ENCODE measurements around the gene CHRM3. TPM values are rescaled to one million over a fixed set of nuclear protein-coding genes. Genes with fewer than 3 reads are reported as not detected.

CHRM3 gene
- 1.3 TPM for polyA plus RNA-seq (2012; ENCODE audit: insufficient read depth, insufficient read length, low read depth)

DNA sequence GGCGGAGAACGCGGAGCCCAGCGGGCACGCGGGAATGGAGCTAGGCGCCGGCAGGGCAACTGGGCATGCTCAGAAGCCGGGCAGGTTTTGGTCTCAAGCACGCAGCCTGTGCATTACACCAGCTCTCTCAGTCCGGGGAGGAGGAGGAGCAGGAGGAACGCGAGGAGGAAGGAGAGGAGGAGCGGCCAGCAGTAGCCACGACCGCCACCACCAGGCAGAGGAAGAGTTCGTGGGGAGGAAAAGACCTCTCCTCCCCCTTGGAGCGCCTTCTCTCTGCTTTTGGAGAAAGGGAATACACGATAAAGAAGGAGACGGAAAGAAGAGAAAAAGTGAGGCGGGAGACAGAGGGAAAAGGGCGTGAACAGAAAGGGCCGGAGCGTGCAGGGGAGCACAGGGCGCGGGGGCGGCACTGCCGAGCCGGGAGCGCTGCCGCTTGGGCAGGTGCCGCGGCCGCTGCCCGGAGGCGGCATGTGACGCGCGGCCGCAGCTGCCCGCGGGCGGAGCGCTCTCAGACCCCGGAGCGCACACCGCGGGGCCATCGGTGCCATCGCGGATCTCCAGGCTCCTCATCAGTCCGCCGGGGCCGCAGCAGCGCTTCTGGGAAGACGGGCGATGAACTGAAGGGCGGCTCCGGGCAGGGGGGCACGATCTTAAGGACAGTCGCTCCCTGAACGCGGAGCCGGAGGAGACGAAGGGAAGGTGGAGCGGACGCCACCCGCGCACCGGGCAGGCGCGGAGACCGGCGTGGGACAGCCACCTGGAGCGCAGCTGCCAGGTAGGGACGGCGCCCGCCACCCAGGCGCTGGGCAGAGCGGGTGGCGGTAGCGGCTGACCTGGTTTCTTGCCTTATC lies at the start of gene CHRM3:
CHRM3 (plus strand) TSS at position 116 of the 851 bp plus-strand sequence. CDS start 520,884 bp downstream, outside the sequence.
- Histone ChIP-seq H3K27me3 (peaks cover 17% of the 10 kb centered on the region), H3K9me3 (no peaks in the 10 kb centered on the region), H3K36me3 (no peaks in the 10 kb centered on the region), H3K4me3 (ENCODE audit: low read depth, low read length) (peak within 1 kb of the TSS; percentile 89), H3K4me1 (no peaks in the 10 kb centered on the region; the same call in 1 of the 2 replicates)
- TF ChIP-seq, protein P1, sequence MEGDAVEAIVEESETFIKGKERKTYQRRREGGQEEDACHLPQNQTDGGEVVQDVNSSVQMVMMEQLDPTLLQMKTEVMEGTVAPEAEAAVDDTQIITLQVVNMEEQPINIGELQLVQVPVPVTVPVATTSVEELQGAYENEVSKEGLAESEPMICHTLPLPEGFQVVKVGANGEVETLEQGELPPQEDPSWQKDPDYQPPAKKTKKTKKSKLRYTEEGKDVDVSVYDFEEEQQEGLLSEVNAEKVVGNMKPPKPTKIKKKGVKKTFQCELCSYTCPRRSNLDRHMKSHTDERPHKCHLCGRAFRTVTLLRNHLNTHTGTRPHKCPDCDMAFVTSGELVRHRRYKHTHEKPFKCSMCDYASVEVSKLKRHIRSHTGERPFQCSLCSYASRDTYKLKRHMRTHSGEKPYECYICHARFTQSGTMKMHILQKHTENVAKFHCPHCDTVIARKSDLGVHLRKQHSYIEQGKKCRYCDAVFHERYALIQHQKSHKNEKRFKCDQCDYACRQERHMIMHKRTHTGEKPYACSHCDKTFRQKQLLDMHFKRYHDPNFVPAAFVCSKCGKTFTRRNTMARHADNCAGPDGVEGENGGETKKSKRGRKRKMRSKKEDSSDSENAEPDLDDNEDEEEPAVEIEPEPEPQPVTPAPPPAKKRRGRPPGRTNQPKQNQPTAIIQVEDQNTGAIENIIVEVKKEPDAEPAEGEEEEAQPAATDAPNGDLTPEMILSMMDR (IDR thresholded peaks at IDR 0.05; ENCODE audit: low read depth, low read length): peak; percentile 59
- peak; percentile 83 for DNase-seq

DNA sequence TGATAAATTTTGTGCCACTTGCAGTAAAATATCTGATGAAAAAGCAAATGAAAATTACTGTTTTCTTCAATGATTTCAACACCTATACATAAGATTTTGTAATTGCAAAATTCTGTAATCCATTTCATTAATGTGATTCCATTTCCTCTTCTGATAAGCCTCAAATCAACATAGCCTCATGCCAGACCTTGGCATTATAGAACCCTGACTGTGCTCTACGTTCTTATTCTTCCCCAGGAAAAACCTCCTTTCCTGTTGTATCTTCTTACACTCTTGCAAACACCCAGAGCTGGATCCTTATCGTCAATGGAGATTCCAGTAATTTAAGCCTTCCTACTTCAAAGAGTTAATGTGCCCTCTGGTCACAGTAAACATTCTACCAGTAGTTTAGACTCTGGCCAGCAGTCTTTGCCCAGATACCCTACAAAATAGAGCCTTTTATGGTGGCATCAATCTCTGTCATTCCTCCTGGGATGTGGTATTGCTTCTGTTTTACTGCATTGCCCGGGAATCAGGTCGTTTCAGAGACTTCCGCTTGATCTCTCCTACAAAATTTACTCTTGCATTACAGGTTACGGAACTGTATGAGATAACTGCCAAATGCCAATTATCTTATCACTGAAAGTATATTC lies 48.5 kb upstream of the CHRM3 start:
- H3K36me3 ChIP-seq: no peaks in the 10 kb centered on the region
- no peak overlapping the region for H3K4me3 ChIP-seq (ENCODE audit: low read depth, low read length)

DNA sequence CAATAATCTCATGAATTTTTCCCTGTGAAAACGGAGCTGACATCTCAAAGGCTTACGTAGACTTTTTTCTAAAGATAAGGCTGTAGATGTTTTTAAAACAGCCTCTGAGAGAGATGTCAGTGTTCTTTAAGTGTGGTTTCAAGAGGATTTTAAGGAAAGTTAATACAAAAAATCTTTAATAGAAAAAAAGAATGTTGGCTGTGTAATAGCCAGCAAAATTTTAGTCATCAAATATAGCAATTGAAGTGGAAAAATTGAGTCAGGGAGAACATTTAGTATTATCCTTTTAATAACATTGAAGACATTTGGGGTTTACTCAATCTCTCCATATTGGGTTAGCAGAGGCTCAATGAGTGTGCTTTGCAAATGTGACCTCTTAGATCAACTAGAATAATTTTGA lies 38.6 kb upstream of the CHRM3 start:
- DNase-seq: no peak
- Histone ChIP-seq H3K9me3 (no peaks in the 10 kb centered on the region), H3K36me3 (no peaks in the 10 kb centered on the region), H3K4me1 (no peaks in the 10 kb centered on the region), H3K4me3 (ENCODE audit: low read depth, low read length) (no peak overlapping the region), H3K27me3 (no peaks in the 10 kb centered on the region)
- TF ChIP-seq, protein P1 (IDR thresholded peaks at IDR 0.05; ENCODE audit: low read depth, low read length): no peak

More for the DNA sequence above, 48.5 kb upstream of the CHRM3 start:
- no peak for DNase-seq
- H3K9me3 ChIP-seq: no peaks in the 10 kb centered on the region
- no peaks in the 10 kb centered on the region; the same call in 1 of the 2 replicates for H3K4me1 ChIP-seq
- H3K27me3 ChIP-seq: no peaks in the 10 kb centered on the region
- TF ChIP-seq, protein P1 (IDR thresholded peaks at IDR 0.05; ENCODE audit: low read depth, low read length): no peak

DNA sequence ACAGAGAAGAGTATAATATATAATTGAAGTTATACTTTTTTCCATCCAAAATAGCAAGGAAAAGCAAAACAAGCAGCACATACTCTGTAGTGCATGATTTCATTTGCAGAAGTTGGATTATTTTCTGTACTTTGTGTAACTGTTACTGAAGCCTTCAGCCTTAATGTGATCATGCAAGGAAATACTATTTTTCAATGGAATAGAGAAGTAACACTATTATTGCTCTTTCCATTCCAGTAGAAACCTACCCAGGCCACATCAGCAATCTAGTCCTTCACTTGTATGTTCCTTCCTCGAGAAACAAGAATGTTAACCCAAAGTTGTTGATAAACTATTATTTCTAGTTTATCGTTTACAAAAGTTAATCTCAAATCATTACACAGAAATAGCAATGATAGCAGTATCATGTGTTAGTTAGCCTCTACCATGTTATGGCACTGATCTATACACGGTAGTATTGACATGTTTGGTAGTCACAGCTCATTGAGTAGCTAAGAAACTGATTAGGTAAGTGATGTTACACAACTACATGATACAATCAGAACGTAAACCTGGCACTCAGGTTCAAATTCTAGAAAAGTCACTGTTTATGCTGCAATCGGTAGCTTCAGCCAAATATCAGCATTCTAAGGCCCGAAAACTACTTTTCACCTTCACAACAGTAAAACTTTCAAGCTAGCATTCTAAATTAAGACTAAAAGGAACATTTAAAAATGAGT lies 37.6 kb upstream of the CHRM3 start:
- Histone ChIP-seq H3K4me3 (ENCODE audit: low read depth, low read length) (no peak overlapping the region), H3K4me1 (no peaks in the 10 kb centered on the region), H3K9me3 (no peaks in the 10 kb centered on the region), H3K27me3 (no peaks in the 10 kb centered on the region), H3K36me3 (no peaks in the 10 kb centered on the region)
- TF ChIP-seq, protein P1 (IDR thresholded peaks at IDR 0.05; ENCODE audit: low read depth, low read length): no peak
- DNase-seq: no peak

DNA sequence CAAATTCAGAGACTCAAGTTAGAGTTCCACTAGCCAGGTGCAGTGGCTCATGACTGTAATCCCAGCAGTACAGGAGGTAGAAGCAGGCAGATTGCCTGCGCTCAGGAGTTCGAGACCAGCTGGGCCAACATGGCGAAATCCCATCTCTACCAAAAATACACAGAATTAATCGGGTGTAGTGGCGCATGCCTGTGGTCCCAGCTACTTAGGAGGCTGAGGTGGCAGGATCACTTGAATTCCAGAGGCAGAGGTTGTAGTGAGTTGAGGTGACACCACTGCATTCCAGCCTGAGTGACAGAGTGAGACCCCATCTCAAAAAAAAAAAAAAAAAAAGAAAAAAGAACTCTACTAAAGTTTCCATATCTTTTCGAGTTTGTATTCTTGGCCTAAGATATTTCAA lies 36.7 kb upstream of the CHRM3 start:
- Histone ChIP-seq H3K9me3 (no peaks in the 10 kb centered on the region), H3K4me1 (no peaks in the 10 kb centered on the region), H3K27me3 (no peaks in the 10 kb centered on the region), H3K4me3 (ENCODE audit: low read depth, low read length) (no peak overlapping the region), H3K36me3 (no peaks in the 10 kb centered on the region)
- no peak for DNase-seq
- TF ChIP-seq, protein P1 (IDR thresholded peaks at IDR 0.05; ENCODE audit: low read depth, low read length): no peak

All from BE2C (cell line).